NCI-H526 treated with DMSO at 0.1 percent for 48 hours (cell line): ENCODE results near the gene SHANK1.

Experiments used
- DNase-seq: peaks from one replicate; lab custom pipeline; 2025; lab: John Stamatoyannopoulos, UW

The SHANK1 gene

DNA sequence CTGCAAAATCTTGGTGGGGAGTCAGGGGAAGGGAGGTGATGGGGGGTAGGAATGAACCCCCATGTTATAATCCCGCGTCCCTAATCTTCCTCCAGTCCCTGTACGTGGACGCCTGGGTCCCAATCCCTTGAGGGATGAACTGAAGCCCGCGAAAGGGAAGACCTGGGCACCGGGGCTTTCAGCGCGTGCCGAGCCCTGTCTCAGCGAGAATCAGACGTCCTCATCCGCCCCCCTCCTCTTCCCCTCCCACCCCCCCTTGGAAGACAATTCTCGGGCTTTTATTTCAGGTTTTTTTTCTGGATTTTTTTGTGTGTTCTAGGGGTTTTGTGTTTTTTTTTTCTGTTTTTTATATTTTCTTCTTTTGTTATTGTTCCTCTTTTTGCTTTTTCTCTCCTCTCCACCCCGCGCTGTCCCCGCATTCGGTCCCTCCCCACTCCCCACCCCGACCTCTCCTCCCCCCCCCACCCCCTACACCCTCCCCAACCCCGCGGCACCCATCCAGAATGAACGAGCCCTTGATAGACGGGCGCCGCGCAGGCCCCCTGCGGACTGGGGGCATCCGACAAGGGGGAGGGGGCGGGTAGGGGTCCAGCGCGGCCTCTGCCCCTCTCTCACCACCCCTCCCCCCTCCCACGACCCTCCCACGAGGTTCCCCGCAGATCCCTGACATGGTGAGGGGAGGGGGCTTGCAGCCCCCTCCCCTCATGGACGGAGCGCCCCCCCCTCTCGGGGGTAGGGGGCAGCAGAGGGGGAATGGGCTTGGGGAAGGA lies 60.1 kb downstream of the SHANK1 start:
- no peak for DNase-seq

- no peak for DNase-seq
Observed at GRCh38 chr19:50658441-50659317, 60.9 kb downstream of the SHANK1 start.

- peak; percentile 29 for DNase-seq
Observed at GRCh38 chr19:50657712-50658440, 61.7 kb downstream of the SHANK1 start.

DNA sequence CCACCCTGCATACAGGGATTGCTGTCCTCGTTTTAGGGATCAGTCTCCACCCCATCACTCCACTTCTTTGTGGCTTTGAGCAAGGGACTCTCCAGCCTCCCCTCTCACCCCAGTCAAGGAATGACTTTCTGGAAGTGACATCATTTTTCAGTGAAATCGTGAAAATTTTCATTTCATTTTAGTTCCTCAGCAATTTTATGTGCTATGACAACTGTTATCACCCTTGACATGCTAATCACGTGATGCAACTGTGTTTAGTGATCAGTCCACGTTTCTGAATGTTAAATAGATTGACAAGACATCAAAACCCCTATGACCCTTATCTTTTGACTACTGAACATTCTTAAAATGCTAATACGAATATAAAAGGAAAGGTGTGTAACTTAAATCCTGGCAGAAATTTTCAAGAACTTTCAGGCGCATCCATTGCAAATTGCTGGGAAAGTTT lies 62.4 kb downstream of the SHANK1 start:
- DNase-seq, result no peak

DNA sequence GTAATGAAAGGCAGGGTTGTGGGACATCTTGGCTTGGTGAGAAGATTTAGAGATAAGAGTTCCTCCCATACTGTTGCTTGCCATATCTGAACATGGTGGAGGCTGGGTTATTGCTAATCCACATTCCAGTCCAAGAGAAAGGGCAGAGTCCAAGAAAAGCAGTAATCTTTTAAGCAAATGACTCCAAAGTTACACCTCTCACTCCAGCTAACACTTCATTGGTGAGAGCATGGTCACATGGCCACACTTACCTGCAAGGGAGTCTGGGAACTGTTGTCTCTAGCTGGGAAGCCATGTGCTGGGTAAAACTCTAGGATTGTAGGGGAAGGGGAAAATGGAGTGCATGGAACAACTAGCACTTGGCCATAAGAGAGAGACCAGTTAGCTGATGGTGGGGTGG lies 64.7 kb downstream of the SHANK1 start:
- no peak for DNase-seq

DNA sequence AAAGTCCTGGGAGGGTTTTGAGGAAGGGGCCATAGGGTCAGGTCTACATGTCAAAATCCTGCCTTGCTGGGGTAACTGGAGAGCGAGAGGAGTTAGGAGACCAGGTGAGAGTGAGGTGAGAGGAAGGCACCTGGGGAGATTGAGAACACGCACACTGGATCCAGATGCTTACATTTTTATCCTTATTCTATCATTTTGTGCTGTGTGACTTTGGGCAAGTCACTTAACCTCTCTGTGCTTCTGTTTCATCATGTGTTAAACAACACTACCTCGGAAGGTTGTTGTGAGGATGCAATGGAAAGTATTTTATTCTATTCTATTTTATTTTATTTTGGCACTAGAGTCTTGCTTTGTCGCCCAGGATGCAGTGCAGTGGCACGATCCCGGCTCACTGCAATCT lies 66.9 kb downstream of the SHANK1 start:
- DNase-seq, result no peak

- no peak for DNase-seq
Observed at GRCh38 chr19:50651174-50651573, 68.4 kb downstream of the SHANK1 start.

DNA sequence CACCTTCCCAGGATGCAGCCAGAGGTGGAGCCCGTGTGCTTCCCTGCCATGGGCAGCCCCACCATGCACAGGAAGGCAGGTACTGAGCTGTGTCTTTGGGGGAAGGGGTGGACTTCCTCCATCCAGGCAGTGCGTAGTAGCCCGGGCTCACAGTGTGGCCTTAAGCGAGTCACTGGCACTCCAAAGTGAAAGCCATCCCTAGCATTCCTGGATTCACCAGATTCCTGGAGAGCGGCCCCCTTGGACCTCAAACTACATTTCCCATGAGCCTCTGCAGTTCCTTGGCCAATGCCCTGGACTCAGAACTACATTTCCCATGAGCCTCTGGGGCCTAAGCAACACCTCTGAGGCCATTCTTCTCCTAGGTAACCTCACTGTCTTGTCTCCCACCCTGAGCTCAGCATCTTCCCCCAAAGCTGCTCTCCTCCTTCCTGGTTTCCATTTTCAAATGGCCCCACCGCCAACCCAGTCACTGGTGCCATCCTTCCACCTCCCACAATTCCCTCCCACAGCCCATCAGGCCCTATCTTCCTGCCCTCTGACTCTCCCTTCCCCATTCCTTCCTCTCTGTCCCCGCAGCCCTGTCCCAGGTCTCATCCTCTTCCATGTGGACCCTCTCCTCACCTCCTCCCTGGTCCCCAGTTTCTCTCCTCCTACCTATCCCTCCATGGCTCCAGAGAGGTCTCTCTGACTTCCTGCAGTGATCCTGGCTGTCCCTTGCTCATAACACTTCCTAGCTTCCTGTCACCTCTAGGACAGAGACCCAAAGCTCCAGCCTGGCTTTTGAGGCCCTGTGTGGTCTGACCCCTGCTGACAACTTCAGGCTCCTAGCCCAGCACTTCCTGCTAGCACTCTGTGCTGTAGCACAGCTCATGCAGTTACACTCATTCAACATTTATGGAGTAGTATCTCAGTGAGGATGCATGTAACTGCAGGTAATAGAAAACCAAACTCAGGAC lies 69.9 kb downstream of the SHANK1 start, which contains the start of gene C19orf81:
TSS of gene C19orf81 (plus strand) at position 13 of the 959 bp plus-strand sequence. CDS start at position 13, 0 bp downstream.
- peak; percentile 3 for DNase-seq

GRCh38 chr19:50648659-50649058 lies 70.9 kb downstream of the SHANK1 start:
- DNase-seq, result no peak

- DNase-seq, result no peak
Observed at GRCh38 chr19:50647879-50648615, 71.6 kb downstream of the SHANK1 start.

- DNase-seq, result no peak
Observed at GRCh38 chr19:50646074-50646807, 73.4 kb downstream of the SHANK1 start.

DNA sequence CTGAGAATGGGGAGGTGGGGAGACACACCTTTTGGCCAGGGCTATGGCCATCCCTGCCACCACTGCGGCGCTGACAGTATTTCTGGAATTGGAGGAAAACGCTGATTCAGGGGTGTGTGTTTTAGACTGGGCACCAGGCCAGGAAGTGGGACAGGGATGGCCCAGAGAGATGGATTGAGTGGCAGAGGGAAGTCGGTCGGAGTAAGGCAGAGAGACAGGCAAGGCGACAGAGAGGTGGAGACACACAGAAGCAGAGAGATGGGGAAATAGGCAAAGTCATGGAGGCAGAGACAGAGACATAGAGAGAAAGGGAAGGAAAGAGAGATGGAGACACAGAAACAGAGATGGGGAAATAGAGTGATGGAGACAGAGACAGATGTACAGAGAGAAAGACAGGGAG lies 74.5 kb downstream of the SHANK1 start:
- DNase-seq, result no peak

GRCh38 chr19:50644315-50644915 lies 75.2 kb downstream of the SHANK1 start:
- no peak for DNase-seq

DNA sequence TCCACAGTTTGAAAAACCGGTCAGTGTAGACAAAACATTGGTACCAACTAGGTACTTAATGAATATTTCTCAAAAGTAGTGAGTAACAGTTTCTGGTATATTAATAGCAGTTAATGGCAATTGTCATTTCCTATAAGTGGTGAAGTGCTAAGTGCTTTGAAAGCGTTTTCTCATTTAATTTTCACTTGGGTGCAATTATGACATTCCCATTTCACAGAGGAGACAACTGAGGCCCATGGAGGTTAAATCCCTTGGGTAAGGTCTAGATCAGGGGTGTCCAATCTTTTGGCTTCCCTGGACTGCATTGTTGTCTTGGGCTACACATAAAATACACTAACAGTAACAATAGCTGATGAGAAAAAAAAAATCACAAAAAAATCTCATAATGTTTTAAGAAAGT lies 79.2 kb downstream of the SHANK1 start:
- no peak for DNase-seq

GRCh38 chr19:50639121-50640112 lies 80.2 kb downstream of the SHANK1 start, which contains the start of gene SYT3:
Gene SYT3 (minus strand): TSS chr19:50639881. CDS start chr19:50637411, 2,470 bp downstream.
- DNase-seq, result peak; percentile 1

DNA sequence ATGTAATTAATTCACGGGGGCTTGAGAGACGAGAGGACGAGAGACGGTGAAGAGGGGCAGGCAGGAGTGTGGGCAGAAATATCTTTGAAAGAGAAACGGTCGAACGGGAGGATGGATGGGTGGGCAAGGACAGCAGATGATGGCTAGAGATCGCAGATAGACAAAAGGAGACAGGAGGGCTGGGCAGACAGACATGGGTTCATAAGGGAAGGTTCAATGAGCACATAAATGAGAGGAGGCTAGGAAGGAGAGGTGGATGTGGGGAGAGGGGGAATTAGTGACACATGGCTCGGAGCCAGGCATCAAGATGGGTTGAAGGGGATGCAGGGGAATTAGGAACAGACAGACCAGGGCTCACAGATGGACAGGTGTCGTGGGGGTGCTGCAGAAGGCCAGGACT lies 81.0 kb downstream of the SHANK1 start:
- DNase-seq, result no peak

DNA sequence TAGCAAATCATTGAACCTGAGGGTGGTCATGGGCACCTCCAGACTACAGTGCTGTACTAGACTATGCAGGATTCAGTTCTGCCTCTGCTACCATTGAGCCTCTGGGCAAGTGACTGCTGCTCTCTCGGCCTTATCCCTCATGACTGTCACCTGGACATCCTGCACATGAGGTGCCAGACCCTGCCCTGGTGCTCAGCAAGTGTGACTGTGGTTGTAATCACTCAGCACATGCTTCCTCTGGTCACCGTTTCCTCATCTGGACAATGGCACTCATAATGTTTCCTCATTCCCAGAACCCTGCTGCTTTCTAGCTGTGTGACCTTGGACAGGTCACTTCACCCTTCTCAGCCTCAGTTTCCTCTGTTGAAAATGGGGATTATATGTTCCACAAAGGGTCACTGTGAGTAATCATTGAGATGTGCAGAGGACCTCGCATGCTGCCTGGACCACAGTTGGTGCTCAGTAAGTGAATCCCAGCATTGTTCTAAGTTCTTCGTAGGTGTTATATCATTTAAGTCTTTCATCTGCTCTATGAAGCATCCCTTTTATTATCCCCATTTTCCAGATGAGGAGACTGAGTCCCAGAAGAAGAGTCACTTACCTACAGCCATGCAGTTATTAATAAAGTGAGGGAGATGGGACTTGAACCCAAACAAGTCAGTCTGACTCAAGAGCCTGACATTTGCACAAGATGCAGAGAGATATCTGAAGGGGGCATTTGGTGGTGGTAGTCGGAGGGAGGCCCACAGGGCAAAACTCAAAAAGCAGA lies 83.1 kb downstream of the SHANK1 start:
- DNase-seq, result no peak
